ENCODE measurements around the gene PSMA2.

Gene PSMA2

DNA sequence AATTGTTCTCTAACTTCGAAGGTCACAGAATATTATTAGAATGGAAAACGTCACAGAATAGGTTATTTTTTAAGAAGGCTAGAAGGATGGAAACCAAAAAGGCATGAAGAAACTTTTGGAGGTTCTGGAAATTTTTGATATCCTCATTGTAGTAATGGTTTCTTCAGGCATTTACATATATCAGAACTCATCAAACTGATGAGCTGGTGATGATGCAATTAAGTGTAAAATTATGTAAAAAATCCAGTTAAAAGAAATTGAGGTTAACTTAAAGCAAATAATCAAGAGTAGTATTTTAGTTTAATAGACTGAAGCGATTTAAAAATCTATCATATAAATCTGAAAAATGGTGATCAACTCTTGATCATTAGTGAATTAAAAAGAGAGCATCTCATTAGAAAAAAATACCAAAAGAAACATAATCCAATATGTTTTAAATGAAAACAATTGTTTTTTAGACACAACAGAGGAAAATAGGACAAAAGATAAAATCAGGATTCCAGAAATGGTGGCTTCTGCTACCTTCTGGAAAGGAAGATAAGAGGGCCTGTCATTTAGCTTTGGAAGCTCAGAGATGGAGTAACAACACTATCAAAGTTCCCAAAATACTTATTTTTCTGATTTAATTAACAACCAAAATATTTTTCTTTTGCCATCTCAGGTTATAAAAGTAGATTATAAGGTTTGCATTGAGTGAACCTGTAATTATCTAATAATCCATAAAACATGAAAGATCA lies 9.8 kb downstream of the PSMA2 start:
- Histone ChIP-seq H3K27ac (replicated peaks; ENCODE audit: low read length) (no peak overlapping the region), H3K4ac (ENCODE audit: low read length) (no peak overlapping the region), H3K9ac (ENCODE audit: low read depth, low read length, poor library complexity) (no peak overlapping the region), H3K79me1 (ENCODE audit: low read depth, low read length) (peaks cover 2% of the 10 kb centered on the region), H3K23ac (ENCODE audit: low read depth, low read length, poor library complexity) (no peak overlapping the region), H3K4me3 (ENCODE audit: low read length in 2 of 2) (no peak overlapping the region), H3K27me3 (ENCODE audit: control insufficient read depth in 3 of 3, insufficient read depth in 3 of 3, low read depth in 1 of 3, low read length in 3 of 3) (no peaks in the 10 kb centered on the region), H2AK5ac (ENCODE audit: low read depth, low read length) (no peak overlapping the region), H2BK120ac (ENCODE audit: low read depth, low read length) (no peak overlapping the region), H3K14ac (ENCODE audit: low read length) (no peak overlapping the region), H3K9me3 (replicated peaks in 1 of 2; ENCODE audit: control insufficient read depth in 2 of 2, insufficient read depth in 1 of 2, low read depth in 1 of 2, low read length in 2 of 2) (no peaks in the 10 kb centered on the region), H2AFZ (ENCODE audit: low read length) (no peak overlapping the region), H3K36me3 (replicated peaks in 1 of 2; ENCODE audit: control insufficient read depth in 2 of 2, insufficient read depth in 2 of 2, low read length in 2 of 2) (peaks cover 21 to 97% of the 10 kb centered on the region in 2 donors), H3K18ac (ENCODE audit: low read length) (no peak overlapping the region), H2BK15ac (ENCODE audit: low read length) (no peak overlapping the region), H2BK5ac (ENCODE audit: low read length) (no peak overlapping the region), H4K8ac (ENCODE audit: low read depth, low read length) (no peak overlapping the region), H4K91ac (ENCODE audit: low read depth, low read length, poor library complexity) (no peak overlapping the region), H2BK12ac (ENCODE audit: low read length) (no peak overlapping the region), H3K4me1 (ENCODE audit: control insufficient read depth in 2 of 2, insufficient read depth in 1 of 2, low read depth in 1 of 2, low read length in 2 of 2) (no peaks in the 10 kb centered on the region), H3K4me2 (ENCODE audit: insufficient read depth, low read length, poor library complexity, severe bottlenecking) (no peak overlapping the region)
- DNase-seq (ENCODE audit: low spot score) = no peak
- no CpG with 5 or more reads among the region's 3 CpGs for WGBS, 2 donors (ENCODE audit: extremely low coverage in 2 of 2, insufficient read length in 2 of 2, insufficient replicate concordance in 1 of 2)

DNA sequence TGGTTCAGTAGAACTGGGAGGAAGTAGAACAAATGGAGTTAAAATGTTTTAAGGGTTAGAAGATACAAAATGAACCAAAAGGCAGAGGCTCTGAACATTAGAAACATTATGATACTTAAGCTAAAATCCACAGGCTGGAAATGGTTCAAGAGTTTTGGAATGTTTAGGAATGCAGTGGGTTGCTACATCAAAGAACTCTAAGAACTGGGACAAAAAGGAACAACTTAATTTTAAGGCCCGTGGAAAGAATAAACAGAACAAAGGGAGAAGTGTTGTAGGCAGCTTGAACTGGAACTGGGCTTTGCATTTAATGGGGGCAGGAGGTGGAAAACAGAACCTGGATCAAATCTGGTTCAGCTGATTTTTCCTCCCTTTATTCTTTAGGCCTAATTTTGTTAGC lies 16.6 kb downstream of the PSMA2 start:
- peaks cover 15 to 61% of the 10 kb centered on the region in 2 donors for H3K36me3 ChIP-seq (replicated peaks in 1 of 2; ENCODE audit: control insufficient read depth in 2 of 2, insufficient read depth in 2 of 2, low read length in 2 of 2)
- no peak overlapping the region for H2BK120ac ChIP-seq (ENCODE audit: low read depth, low read length)
- no peaks in the 10 kb centered on the region for H3K9me3 ChIP-seq (replicated peaks in 1 of 2; ENCODE audit: control insufficient read depth in 2 of 2, insufficient read depth in 1 of 2, low read depth in 1 of 2, low read length in 2 of 2)
- no peak overlapping the region for H2AFZ ChIP-seq (ENCODE audit: low read length)
- no peak overlapping the region for H3K23ac ChIP-seq (ENCODE audit: low read depth, low read length, poor library complexity)
- H3K4ac ChIP-seq (ENCODE audit: low read length) = no peak overlapping the region
- no peak overlapping the region for H2AK5ac ChIP-seq (ENCODE audit: low read depth, low read length)
- no peak overlapping the region for H3K14ac ChIP-seq (ENCODE audit: low read length)
- no peak overlapping the region for H3K18ac ChIP-seq (ENCODE audit: low read length)
- H3K4me2 ChIP-seq (ENCODE audit: insufficient read depth, low read length, poor library complexity, severe bottlenecking) = no peak overlapping the region
- H2BK12ac ChIP-seq (ENCODE audit: low read length) = no peak overlapping the region
- H3K79me1 ChIP-seq (ENCODE audit: low read depth, low read length) = peaks cover 2% of the 10 kb centered on the region
- H4K8ac ChIP-seq (ENCODE audit: low read depth, low read length) = no peak overlapping the region
- no peak overlapping the region for H3K9ac ChIP-seq (ENCODE audit: low read depth, low read length, poor library complexity)
- no peak overlapping the region for H2BK5ac ChIP-seq (ENCODE audit: low read length)
- no peaks in the 10 kb centered on the region for H3K27me3 ChIP-seq (ENCODE audit: control insufficient read depth in 3 of 3, insufficient read depth in 3 of 3, low read depth in 1 of 3, low read length in 3 of 3)
- H4K91ac ChIP-seq (ENCODE audit: low read depth, low read length, poor library complexity) = no peak overlapping the region
- H2BK15ac ChIP-seq (ENCODE audit: low read length) = no peak overlapping the region
- no peak for DNase-seq (ENCODE audit: low spot score)
- no CpG with 5 or more reads among the region's 1 CpG for WGBS, 2 donors (ENCODE audit: extremely low coverage in 2 of 2, insufficient read length in 2 of 2, insufficient replicate concordance in 1 of 2)
- no peak overlapping the region for H3K27ac ChIP-seq (replicated peaks; ENCODE audit: low read length)
- H3K4me3 ChIP-seq (ENCODE audit: low read length in 2 of 2) = no peak overlapping the region
- H3K4me1 ChIP-seq (ENCODE audit: control insufficient read depth in 2 of 2, insufficient read depth in 1 of 2, low read depth in 1 of 2, low read length in 2 of 2) = peaks cover 0 to 9% of the 10 kb centered on the region in 2 donors

DNA sequence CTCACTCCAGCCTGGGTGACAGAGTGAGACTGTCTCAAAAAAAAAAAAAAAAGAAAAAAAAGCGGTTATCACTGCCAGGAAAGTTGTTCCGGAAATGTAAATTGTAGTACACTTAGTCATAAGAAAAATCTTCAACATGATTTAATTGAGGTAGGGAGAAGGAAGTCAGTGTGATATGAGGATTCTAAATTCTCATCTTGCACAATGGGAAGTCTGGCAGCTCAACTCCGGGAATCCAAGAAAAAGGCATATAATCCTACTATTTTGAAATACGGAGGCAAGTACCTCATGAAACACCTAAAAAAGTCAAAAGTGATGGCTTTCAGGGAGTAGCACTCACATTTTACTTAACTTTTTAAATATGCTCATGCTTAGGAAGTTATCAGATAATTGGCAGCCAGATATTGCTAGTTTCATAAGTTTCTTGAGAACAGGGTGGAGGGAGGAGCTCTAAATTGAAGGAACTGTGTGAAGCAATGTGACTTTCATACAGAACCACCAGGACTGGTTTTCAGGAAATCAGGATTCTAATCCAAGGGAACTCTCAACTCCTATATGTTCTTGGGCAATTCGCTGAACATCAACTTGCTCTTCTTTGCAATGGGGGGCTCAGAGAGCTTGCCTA lies 17.4 kb downstream of the PSMA2 start:
- H3K14ac ChIP-seq (ENCODE audit: low read length) = no peak overlapping the region
- H3K9me3 ChIP-seq (replicated peaks in 1 of 2; ENCODE audit: control insufficient read depth in 2 of 2, insufficient read depth in 1 of 2, low read depth in 1 of 2, low read length in 2 of 2) = no peaks in the 10 kb centered on the region
- H3K4me1 ChIP-seq (ENCODE audit: control insufficient read depth in 2 of 2, insufficient read depth in 1 of 2, low read depth in 1 of 2, low read length in 2 of 2) = peaks cover 0 to 10% of the 10 kb centered on the region in 2 donors
- H3K79me1 ChIP-seq (ENCODE audit: low read depth, low read length) = peaks cover 2% of the 10 kb centered on the region
- no peak overlapping the region for H3K18ac ChIP-seq (ENCODE audit: low read length)
- no peak overlapping the region for H3K4me3 ChIP-seq (ENCODE audit: low read length in 2 of 2)
- H3K4ac ChIP-seq (ENCODE audit: low read length) = no peak overlapping the region
- no peak overlapping the region for H4K91ac ChIP-seq (ENCODE audit: low read depth, low read length, poor library complexity)
- no peak for DNase-seq (ENCODE audit: low spot score)
- no CpG with 5 or more reads among the region's 5 CpGs for WGBS, 2 donors (ENCODE audit: extremely low coverage in 2 of 2, insufficient read length in 2 of 2, insufficient replicate concordance in 1 of 2)
- no peak overlapping the region for H3K9ac ChIP-seq (ENCODE audit: low read depth, low read length, poor library complexity)
- H2AFZ ChIP-seq (ENCODE audit: low read length) = no peak overlapping the region
- H3K4me2 ChIP-seq (ENCODE audit: insufficient read depth, low read length, poor library complexity, severe bottlenecking) = no peak overlapping the region
- H2BK12ac ChIP-seq (ENCODE audit: low read length) = no peak overlapping the region
- no peak overlapping the region for H2BK5ac ChIP-seq (ENCODE audit: low read length)
- no peak overlapping the region for H2AK5ac ChIP-seq (ENCODE audit: low read depth, low read length)
- H4K8ac ChIP-seq (ENCODE audit: low read depth, low read length) = no peak overlapping the region
- no peak overlapping the region for H3K27ac ChIP-seq (replicated peaks; ENCODE audit: low read length)
- H3K27me3 ChIP-seq (ENCODE audit: control insufficient read depth in 3 of 3, insufficient read depth in 3 of 3, low read depth in 1 of 3, low read length in 3 of 3) = no peaks in the 10 kb centered on the region
- H3K36me3 ChIP-seq (replicated peaks in 1 of 2; ENCODE audit: control insufficient read depth in 2 of 2, insufficient read depth in 2 of 2, low read length in 2 of 2) = peaks cover 10 to 61% of the 10 kb centered on the region in 2 donors
- H3K23ac ChIP-seq (ENCODE audit: low read depth, low read length, poor library complexity) = no peak overlapping the region
- H2BK15ac ChIP-seq (ENCODE audit: low read length) = no peak overlapping the region
- no peak overlapping the region for H2BK120ac ChIP-seq (ENCODE audit: low read depth, low read length)

DNA sequence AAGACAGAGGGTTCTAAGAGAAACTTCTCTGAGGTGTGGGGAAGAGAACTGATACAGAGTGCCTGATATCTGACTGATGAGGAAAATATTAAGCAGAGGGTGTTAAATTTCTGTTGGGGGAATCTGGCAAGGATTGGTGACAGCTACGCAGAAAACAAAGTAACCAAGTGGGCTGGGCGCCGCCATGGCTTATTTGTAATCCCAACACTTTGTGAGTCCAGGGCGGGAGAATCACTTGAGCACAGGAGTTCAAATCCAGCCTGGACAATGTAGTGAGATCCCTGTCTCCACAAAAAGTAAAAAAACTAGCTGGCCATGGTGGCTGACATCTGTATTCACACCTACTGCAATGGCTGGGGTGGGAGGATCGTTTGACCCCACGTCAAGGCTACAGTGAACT lies 18.0 kb downstream of the PSMA2 start:
- Histone ChIP-seq H2BK120ac (ENCODE audit: low read depth, low read length) (no peak overlapping the region), H3K79me1 (ENCODE audit: low read depth, low read length) (peaks cover 2% of the 10 kb centered on the region), H3K9ac (ENCODE audit: low read depth, low read length, poor library complexity) (no peak overlapping the region), H3K4me2 (ENCODE audit: insufficient read depth, low read length, poor library complexity, severe bottlenecking) (no peak overlapping the region), H2BK5ac (ENCODE audit: low read length) (no peak overlapping the region), H2BK15ac (ENCODE audit: low read length) (no peak overlapping the region), H3K4ac (ENCODE audit: low read length) (no peak overlapping the region), H3K27ac (replicated peaks; ENCODE audit: low read length) (no peak overlapping the region), H2AFZ (ENCODE audit: low read length) (no peak overlapping the region), H3K27me3 (ENCODE audit: control insufficient read depth in 3 of 3, insufficient read depth in 3 of 3, low read depth in 1 of 3, low read length in 3 of 3) (no peaks in the 10 kb centered on the region), H3K36me3 (replicated peaks in 1 of 2; ENCODE audit: control insufficient read depth in 2 of 2, insufficient read depth in 2 of 2, low read length in 2 of 2) (peaks cover 7 to 56% of the 10 kb centered on the region in 2 donors), H3K4me1 (ENCODE audit: control insufficient read depth in 2 of 2, insufficient read depth in 1 of 2, low read depth in 1 of 2, low read length in 2 of 2) (peaks cover 0 to 10% of the 10 kb centered on the region in 2 donors), H2BK12ac (ENCODE audit: low read length) (no peak overlapping the region), H4K8ac (ENCODE audit: low read depth, low read length) (no peak overlapping the region), H3K4me3 (ENCODE audit: low read length in 2 of 2) (no peak overlapping the region), H3K23ac (ENCODE audit: low read depth, low read length, poor library complexity) (no peak overlapping the region), H2AK5ac (ENCODE audit: low read depth, low read length) (no peak overlapping the region), H3K9me3 (replicated peaks in 1 of 2; ENCODE audit: control insufficient read depth in 2 of 2, insufficient read depth in 1 of 2, low read depth in 1 of 2, low read length in 2 of 2) (no peaks in the 10 kb centered on the region), H3K18ac (ENCODE audit: low read length) (no peak overlapping the region), H4K91ac (ENCODE audit: low read depth, low read length, poor library complexity) (no peak overlapping the region), H3K14ac (ENCODE audit: low read length) (no peak overlapping the region)
- no CpG with 5 or more reads among the region's 6 CpGs for WGBS, 2 donors (ENCODE audit: extremely low coverage in 2 of 2, insufficient read length in 2 of 2, insufficient replicate concordance in 1 of 2)
- DNase-seq (ENCODE audit: low spot score) = no peak
